ENCODE results near the gene PNPLA7.

DNA sequence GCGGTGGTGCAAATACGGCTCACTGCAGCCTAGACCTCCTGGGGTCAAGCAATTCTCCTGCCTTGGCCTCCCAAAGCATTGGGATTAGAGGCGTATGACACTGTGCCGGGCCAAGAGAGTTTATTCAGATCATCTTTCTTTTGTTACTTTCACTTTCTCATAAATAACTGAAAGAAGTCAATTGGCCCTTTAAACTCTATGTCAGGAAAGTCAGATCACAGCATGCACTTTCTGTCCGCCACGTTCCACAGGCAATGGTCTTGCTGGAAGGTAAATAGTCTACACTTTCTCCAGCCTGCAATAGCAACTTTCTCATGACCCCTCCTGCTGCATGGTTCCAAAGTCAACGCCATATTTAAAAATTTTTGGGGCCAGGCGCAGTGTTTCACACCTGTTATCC lies 48.7 kb upstream of the PNPLA7 start:
- TF ChIP-seq, protein P1, sequence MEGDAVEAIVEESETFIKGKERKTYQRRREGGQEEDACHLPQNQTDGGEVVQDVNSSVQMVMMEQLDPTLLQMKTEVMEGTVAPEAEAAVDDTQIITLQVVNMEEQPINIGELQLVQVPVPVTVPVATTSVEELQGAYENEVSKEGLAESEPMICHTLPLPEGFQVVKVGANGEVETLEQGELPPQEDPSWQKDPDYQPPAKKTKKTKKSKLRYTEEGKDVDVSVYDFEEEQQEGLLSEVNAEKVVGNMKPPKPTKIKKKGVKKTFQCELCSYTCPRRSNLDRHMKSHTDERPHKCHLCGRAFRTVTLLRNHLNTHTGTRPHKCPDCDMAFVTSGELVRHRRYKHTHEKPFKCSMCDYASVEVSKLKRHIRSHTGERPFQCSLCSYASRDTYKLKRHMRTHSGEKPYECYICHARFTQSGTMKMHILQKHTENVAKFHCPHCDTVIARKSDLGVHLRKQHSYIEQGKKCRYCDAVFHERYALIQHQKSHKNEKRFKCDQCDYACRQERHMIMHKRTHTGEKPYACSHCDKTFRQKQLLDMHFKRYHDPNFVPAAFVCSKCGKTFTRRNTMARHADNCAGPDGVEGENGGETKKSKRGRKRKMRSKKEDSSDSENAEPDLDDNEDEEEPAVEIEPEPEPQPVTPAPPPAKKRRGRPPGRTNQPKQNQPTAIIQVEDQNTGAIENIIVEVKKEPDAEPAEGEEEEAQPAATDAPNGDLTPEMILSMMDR (IDR thresholded peaks at IDR 0.05; ENCODE audit: low read depth, low read length, missing input control): no peak
- TF ChIP-seq TAF1 (conservative IDR thresholded peaks at IDR 0.05) (no peak), SP1 (IDR thresholded peaks at IDR 0.05) (no peak), RAD21 (IDR thresholded peaks at IDR 0.05) (no peak), JUND (IDR thresholded peaks at IDR 0.05) (no peak)
